Stimulated activated CD8-positive, alpha-beta memory T cell treated with anti-CD3 and anti-CD28 coated beads, Interleukin-4, amount 100 ng/mL, for 4 hours (primary cell): ENCODE results near the gene HSPG2.
"Not testable (repeated sequence)": the region's sequence is repeated elsewhere in the genome, so short reads cannot be mapped to it uniquely, and the experiment has no call there.

ENCODE experiments used
- DNase-seq, 2 donors: peaks; one replicate each; pipeline ENCODE4 v3.0.0-alpha.2; 2020; ENCODE audit warnings: low read depth in 2 of 2, low spot score in 1 of 2

Gene HSPG2

GRCh38 chr1:21914880-21915640 is 22.1 kb downstream of the HSPG2 start:
- no peak for DNase-seq

GRCh38 chr1:21914450-21914849 is 22.7 kb downstream of the HSPG2 start:
- no peak for DNase-seq

GRCh38 chr1:21913763-21914162 is 23.3 kb downstream of the HSPG2 start:
- DNase-seq, result no peak

GRCh38 chr1:21913258-21913657 is 23.9 kb downstream of the HSPG2 start:
- DNase-seq, result no peak

GRCh38 chr1:21912038-21912758 is 24.9 kb downstream of the HSPG2 start:
- DNase-seq, result no peak

- DNase-seq, result no peak
Observed at GRCh38 chr1:21911205-21912001, 25.7 kb downstream of the HSPG2 start.

- no peak for DNase-seq
Observed at GRCh38 chr1:21910558-21911204, 26.4 kb downstream of the HSPG2 start.

GRCh38 chr1:21909787-21910503 is 27.2 kb downstream of the HSPG2 start:
- DNase-seq, result peak in 1 of 2 donors; percentile 48

GRCh38 chr1:21909286-21909759 is 27.8 kb downstream of the HSPG2 start:
- DNase-seq, result no peak

- not testable (repeated sequence) for DNase-seq
Observed at GRCh38 chr1:21907737-21908534, 29.2 kb downstream of the HSPG2 start.

GRCh38 chr1:21907079-21907418 is 30.1 kb downstream of the HSPG2 start:
- DNase-seq, result no peak

- DNase-seq, result no peak
Observed at GRCh38 chr1:21906173-21907078, 30.7 kb downstream of the HSPG2 start.

GRCh38 chr1:21904704-21905520 is 32.2 kb downstream of the HSPG2 start:
- DNase-seq, result peak; percentile 15 to 19

- no peak for DNase-seq
Observed at GRCh38 chr1:21904454-21904703, 32.7 kb downstream of the HSPG2 start.

- DNase-seq, result no peak
Observed at GRCh38 chr1:21903638-21904453, 33.3 kb downstream of the HSPG2 start.

GRCh38 chr1:21902026-21903012 is 34.8 kb downstream of the HSPG2 start:
- no peak for DNase-seq
